ENCODE results near the gene GPX4. TPM values are rescaled to one million over a fixed set of nuclear protein-coding genes. Genes with fewer than 3 reads are reported as not detected.

GPX4 gene
- total RNA-seq, 1 experiment from 2014 or later, result 355 TPM

- H3K9me3 ChIP-seq (ENCODE audit: control insufficient read depth, low read depth, low read length), result no peaks in the 10 kb centered on the region
- H3K79me2 ChIP-seq (ENCODE audit: insufficient read depth, low read length), result no peaks in the 10 kb centered on the region
- H3K4me1 ChIP-seq (ENCODE audit: insufficient read depth, low read length), result peaks cover 5% of the 10 kb centered on the region; the same call in 1 of the 2 replicates
- no peak overlapping the region for H2BK120ac ChIP-seq (ENCODE audit: low read depth, low read length, poor library complexity, severe bottlenecking)
- no peak overlapping the region for H4K91ac ChIP-seq (ENCODE audit: insufficient read length, low read depth, low read length)
- no peak overlapping the region for H4K8ac ChIP-seq (replicated peaks; ENCODE audit: insufficient read length, low read depth, low read length)
- H3K23me2 ChIP-seq (ENCODE audit: insufficient read length, low read depth, low read length, poor library complexity, severe bottlenecking), result peaks cover 22% of the 10 kb centered on the region
- H2BK12ac ChIP-seq (ENCODE audit: insufficient read length, low read depth, low read length), result no peak overlapping the region
- H2BK15ac ChIP-seq (ENCODE audit: low read depth, low read length), result no peak overlapping the region
- peak overlapping the region; percentile 39 to 73 for H3K4me3 Mint-ChIP-seq
- no peak overlapping the region for H3K27ac ChIP-seq (ENCODE audit: insufficient read length, low read depth, low read length)
- peaks cover 11 to 35% of the 10 kb centered on the region in 2 experiments for H3K4me1 Mint-ChIP-seq
- no peak overlapping the region for H3K4ac ChIP-seq (ENCODE audit: low read depth, low read length)
- WGBS (ENCODE audit: extremely low coverage, insufficient read length, low lambda C conversion rate), result no CpG with 5 or more reads among the region's 17 CpGs
- no peak overlapping the region for H3K14ac ChIP-seq (ENCODE audit: insufficient read depth, low read length)
- H3K36me3 Mint-ChIP-seq (ENCODE audit: insufficient read depth in 1 of 3, low read depth in 3 of 3), result peaks cover 0 to 2% (median 0%) of the 10 kb centered on the region in 3 experiments; a peak in 1 of 7 replicates
- H4K5ac ChIP-seq (ENCODE audit: insufficient read length, low read depth, low read length), result no peak overlapping the region
- H3K79me1 ChIP-seq (ENCODE audit: insufficient read depth, low read depth, low read length, poor library complexity, severe bottlenecking), result no peaks in the 10 kb centered on the region
- H3K23ac ChIP-seq (ENCODE audit: insufficient read length, low read depth, low read length), result no peak overlapping the region
- H3K27ac Mint-ChIP-seq, result no peak overlapping the region
- H4K20me1 ChIP-seq (ENCODE audit: control insufficient read depth, insufficient read depth, insufficient read length), result no peaks in the 10 kb centered on the region
- H3T11ph ChIP-seq (ENCODE audit: low read length), result no peak overlapping the region
- no peaks in the 10 kb centered on the region for H3K9me3 Mint-ChIP-seq
- no peaks in the 10 kb centered on the region; the same call in 1 of the 2 replicates for H3K27me3 ChIP-seq (ENCODE audit: insufficient read depth, low read length)
- H3K4me2 ChIP-seq (ENCODE audit: insufficient read depth, insufficient read length, low read length), result peak overlapping the region; percentile 32
- no peak overlapping the region for H3K9ac ChIP-seq (ENCODE audit: extremely low read depth, insufficient read length, low read length)
- no peak overlapping the region for H2AK5ac ChIP-seq (ENCODE audit: insufficient read length, low read length)
- no peak for TF ChIP-seq CTCF (conservative IDR thresholded peaks at IDR 0.05)
- peaks cover 40% of the 10 kb centered on the region for H3K27me3 Mint-ChIP-seq (ENCODE audit: low read depth)
- peak; percentile 76 for DNase-seq
- no peak overlapping the region for H3K56ac ChIP-seq (ENCODE audit: insufficient read length, low read depth, low read length)
- H2BK5ac ChIP-seq (ENCODE audit: insufficient read length, low read length), result no peak overlapping the region
- no peak overlapping the region for H2AFZ ChIP-seq (ENCODE audit: low read length)
- H3K18ac ChIP-seq (ENCODE audit: insufficient read length, low read depth, low read length), result no peak overlapping the region
- no peak overlapping the region for H2BK20ac ChIP-seq (ENCODE audit: low read depth, low read length, poor library complexity, severe bottlenecking)
Observed at GRCh38 chr19:1066251-1066747, 37.5 kb upstream of the GPX4 start.
